DND-41 (cell line): Measurements from ENCODE around the gene MSMB.

Experiments
- ATAC-seq: fragments of 200-7000 bp; cut with Tn5 transposase; 3 replicates; pipeline ENCODE4 v1.9.1; 2021; ENCODE audit warnings: low read depth; ENCODE audit not compliant: insufficient read depth
- DNase-seq: peaks from one replicate; pipeline ENCODE4 v3.0.0-alpha.2; 2020
- H2AFZ ChIP-seq: 2 replicates; pipeline ENCODE4 v1.6.0; 2012; ENCODE audit warnings: low read depth, low read length
- H3K27ac ChIP-seq: 2 replicates; pipeline ENCODE4 v1.5.1; 2012; ENCODE audit warnings: low read length, inconsistent platforms
- H3K27me3 ChIP-seq: fragments of 200-600 bp; sonication (generic); 2 replicates; pipeline ENCODE4 v1.6.0; 2012; ENCODE audit warnings: low read length, mild to moderate bottlenecking, inconsistent platforms; ENCODE audit not compliant: insufficient read depth, poor library complexity
- H3K36me3 ChIP-seq: 2 replicates; pipeline ENCODE4 v1.5.1; 2012; ENCODE audit warnings: low read length, inconsistent platforms; ENCODE audit not compliant: insufficient read depth
- H3K4me1 ChIP-seq: 2 replicates; pipeline ENCODE4 v1.5.1; 2012; ENCODE audit warnings: mild to moderate bottlenecking, low read length; ENCODE audit not compliant: insufficient read depth
- H3K4me2 ChIP-seq: 2 replicates; pipeline ENCODE4 v1.6.0; 2012; ENCODE audit warnings: mild to moderate bottlenecking, moderate library complexity, low read length, inconsistent platforms; ENCODE audit not compliant: insufficient read depth
- H3K4me3 ChIP-seq, 2 experiments: fragments of 200-600 bp in 1 of 2; shearing (Covaris generic) in 1 of 2; 2 replicates each; pipeline ENCODE4 v1.5.1; 2012 to 2016; ENCODE audit warnings: inconsistent platforms in 2 of 2, low read length in 2 of 2, mild to moderate bottlenecking in 2 of 2, low read depth in 1 of 2, moderate library complexity in 1 of 2
- H3K79me2 ChIP-seq: 2 replicates; pipeline ENCODE4 v1.6.0; 2012; ENCODE audit warnings: low read length, inconsistent platforms; ENCODE audit not compliant: insufficient read depth
- H3K9ac ChIP-seq: 2 replicates; pipeline ENCODE4 v1.6.0; 2012; ENCODE audit warnings: low read depth, mild to moderate bottlenecking, inconsistent platforms, low read length, moderate library complexity
- H3K9me3 ChIP-seq: 2 replicates; pipeline ENCODE4 v1.5.1; 2012; ENCODE audit warnings: low read length, moderate library complexity, mild to moderate bottlenecking, inconsistent platforms; ENCODE audit not compliant: insufficient read depth, severe bottlenecking
- H4K20me1 ChIP-seq: 2 replicates; pipeline ENCODE4 v1.6.0; 2012; ENCODE audit warnings: low read length; ENCODE audit not compliant: insufficient read depth
- CTCF ChIP-seq: IDR thresholded peaks from 2 replicates; pipeline ENCODE4 v1.5.1; 2012; ENCODE audit warnings: borderline replicate concordance, low read length, moderate library complexity, mild to moderate bottlenecking; ENCODE audit not compliant: poor library complexity, severe bottlenecking; ENCODE audit errors: extremely low read depth
- EZH2 ChIP-seq: IDR thresholded peaks from 3 replicates; pipeline ENCODE4 v1.6.1; 2012; ENCODE audit warnings: borderline replicate concordance, low read depth, mild to moderate bottlenecking, moderate library complexity, low read length, inconsistent platforms; ENCODE audit not compliant: severe bottlenecking

Gene MSMB

GRCh38 chr10:46031648-46032532 is 14.2 kb downstream of the MSMB start:
- no peak overlapping the region for H3K27ac ChIP-seq
- H3K79me2 ChIP-seq = peaks cover 35% of the 10 kb centered on the region
- H3K27me3 ChIP-seq = no peaks in the 10 kb centered on the region
- DNase-seq (no peak), ATAC-seq (no peak)
- H2AFZ ChIP-seq = peak overlapping the region; percentile 32
- peaks cover 40% of the 10 kb centered on the region for H3K4me1 ChIP-seq
- TF ChIP-seq CTCF = no peak
- TF ChIP-seq EZH2 = no peak
- H3K9me3 ChIP-seq = no peaks in the 10 kb centered on the region
- H3K36me3 ChIP-seq = peaks cover 11% of the 10 kb centered on the region
- H4K20me1 ChIP-seq = peaks cover 23% of the 10 kb centered on the region
- H3K4me3 ChIP-seq = no peak overlapping the region
- no peak overlapping the region for H3K9ac ChIP-seq
- H3K4me2 ChIP-seq = no peak overlapping the region

GRCh38 chr10:46030091-46030937 is 15.8 kb downstream of the MSMB start, which contains the start of gene NCOA4:
NCOA4 (minus strand) TSS chr10:46030623; CDS start chr10:46016680, 13,943 bp downstream.
- Histone ChIP-seq H2AFZ (peak within 1 kb of the TSS; percentile 87), H3K27ac (peak within 1 kb of the TSS; percentile 88), H3K27me3 (no peaks in the 10 kb centered on the region), H3K79me2 (peaks cover 51% of the 10 kb centered on the region), H3K4me3 (peak within 1 kb of the TSS; percentile 90 to 97), H3K9me3 (no peaks in the 10 kb centered on the region), H3K9ac (peak within 1 kb of the TSS; percentile 84), H3K36me3 (peaks cover 11% of the 10 kb centered on the region), H3K4me2 (peak within 1 kb of the TSS; percentile 82), H4K20me1 (peaks cover 38% of the 10 kb centered on the region), H3K4me1 (peaks cover 54% of the 10 kb centered on the region)
- TF ChIP-seq CTCF = peak; percentile 93
- TF ChIP-seq EZH2 = no peak
- ATAC-seq = peak; percentile 95
- DNase-seq = peak; percentile 95

GRCh38 chr10:46029461-46030030 is 16.5 kb downstream of the MSMB start:
- H3K27ac ChIP-seq = peak overlapping the region; percentile 88
- no peaks in the 10 kb centered on the region for H3K27me3 ChIP-seq
- H3K4me2 ChIP-seq = peak overlapping the region; percentile 82
- peaks cover 59% of the 10 kb centered on the region for H3K79me2 ChIP-seq
- peaks cover 11% of the 10 kb centered on the region for H3K36me3 ChIP-seq
- peaks cover 46% of the 10 kb centered on the region for H4K20me1 ChIP-seq
- no peak for DNase-seq
- TF ChIP-seq CTCF = no peak
- ATAC-seq = no peak
- H3K4me1 ChIP-seq = peaks cover 61% of the 10 kb centered on the region
- peak overlapping the region; percentile 84 for H3K9ac ChIP-seq
- H3K9me3 ChIP-seq = no peaks in the 10 kb centered on the region
- H2AFZ ChIP-seq = peak overlapping the region; percentile 87
- peak overlapping the region; percentile 90 to 97 for H3K4me3 ChIP-seq
